Endothelial cell of umbilical vein (primary cell): ENCODE data around the gene MTMR4. TPM values are rescaled to one million over a fixed set of nuclear protein-coding genes. Genes with fewer than 3 reads are reported as not detected.
A peak's percentile ranks its signal among the peaks of the same experiment; 100 is the strongest.

Experiments
- BruUV-seq: library from RNA; stranded (reverse); fragments of 400-500 nt; replicated peaks from 2 replicates; lab custom pipeline; 2021; lab: Mats Ljungman, UMichigan
- CTCF ChIA-PET: fragments of 300-600, 350-600 bp; sonication (Branson Sonifier 250); formaldehyde crosslinking; loops from one replicate; lab custom pipeline; 2021; ENCODE audit warnings: antibody characterized with exemption, inconsistent platforms; lab: Charles Lee
- POLR2A ChIA-PET: fragments of 300-600, 350-600 bp; sonication (Branson Sonifier 250); formaldehyde crosslinking; loops from one replicate; lab custom pipeline; 2021; ENCODE audit warnings: antibody characterized with exemption, inconsistent platforms; lab: Charles Lee
- DNase-seq: peaks from one replicate; pipeline ENCODE4 v3.0.0-alpha.2; 2011; ENCODE audit warnings: low read depth, low spot score
- FAIRE-seq: peaks from 2 replicates; lab custom pipeline; 2011; peaks lifted over from hg19 to GRCh38; lab: Jason Lieb, UNC
- H2AFZ ChIP-seq: 2 replicates; pipeline ENCODE4 v1.6.0; 2012; ENCODE audit warnings: low read depth, low read length, control low read depth, inconsistent platforms
- H3K27ac ChIP-seq: 2 replicates; pipeline ENCODE4 v1.5.1; 2011; ENCODE audit warnings: low read depth, mild to moderate bottlenecking, control low read depth, low read length, moderate library complexity; ENCODE audit not compliant: insufficient read depth
- H3K27me3 ChIP-seq, 2 experiments: 2 replicates each; pipeline versions ENCODE4 v1.6.0 to v1.6.1; 2011; ENCODE audit warnings: low read length in 2 of 2, mixed read lengths in 1 of 2; ENCODE audit not compliant: control insufficient read depth in 2 of 2, insufficient read depth in 2 of 2
- H3K36me3 ChIP-seq, 2 experiments: 2 replicates in 1 of 2; 3 replicates in 1 of 2; pipeline ENCODE4 v1.5.1; 2011; ENCODE audit warnings: low read length in 2 of 2, mild to moderate bottlenecking in 1 of 2, moderate library complexity in 1 of 2; ENCODE audit not compliant: control insufficient read depth in 2 of 2, insufficient read depth in 2 of 2; ENCODE audit errors: extremely low read depth in 1 of 2
- H3K4me1 ChIP-seq: 3 replicates; pipeline ENCODE4 v1.5.1; 2011; ENCODE audit warnings: mild to moderate bottlenecking, low read length; ENCODE audit not compliant: control insufficient read depth, insufficient read depth; ENCODE audit errors: extremely low read depth
- H3K4me2 ChIP-seq: 2 replicates; pipeline ENCODE4 v1.6.1; 2011; ENCODE audit warnings: low read length, control low read depth, mixed read lengths; ENCODE audit not compliant: insufficient read depth
- H3K4me3 ChIP-seq, 3 experiments: fragments of 200-600 bp in 1 of 3; sonication (generic), shearing (Covaris generic) in 1 of 3; replicated peaks in 1 of 3; 2 replicates each; pipeline ENCODE4 v1.5.1; 2011 to 2016; ENCODE audit warnings: control low read depth in 3 of 3, low read length in 3 of 3, mild to moderate bottlenecking in 2 of 3, inconsistent platforms in 1 of 3, low read depth in 1 of 3, moderate library complexity in 1 of 3; ENCODE audit not compliant: insufficient read depth in 1 of 3
- H3K79me2 ChIP-seq: 2 replicates; pipeline ENCODE4 v1.6.0; 2012; ENCODE audit warnings: low read length, inconsistent platforms; ENCODE audit not compliant: control insufficient read depth, insufficient read depth
- H3K9ac ChIP-seq: replicated peaks from 2 replicates; pipeline ENCODE3; 2011; ENCODE audit warnings: low read length, control low read depth; ENCODE audit not compliant: insufficient read depth; ENCODE audit errors: extremely low read depth
- H3K9me1 ChIP-seq: replicated peaks from 3 replicates; pipeline ENCODE4 v1.6.0; 2011; ENCODE audit warnings: mild to moderate bottlenecking, low read length; ENCODE audit not compliant: control insufficient read depth, insufficient read depth; ENCODE audit errors: extremely low read depth
- H3K9me3 ChIP-seq: replicated peaks from 2 replicates; pipeline ENCODE4 v1.5.1; 2012; ENCODE audit warnings: low read length, inconsistent platforms; ENCODE audit not compliant: control insufficient read depth, insufficient read depth
- H4K20me1 ChIP-seq: replicated peaks from 2 replicates; pipeline ENCODE3; 2011; ENCODE audit warnings: mild to moderate bottlenecking, low read length; ENCODE audit not compliant: control insufficient read depth, insufficient read depth; ENCODE audit errors: extremely low read depth
- EZH2 ChIP-seq: IDR thresholded peaks from 2 replicates; pipeline ENCODE4 v1.6.1; 2012; ENCODE audit warnings: borderline replicate concordance, low read depth, mild to moderate bottlenecking, moderate library complexity, low read length, inconsistent platforms; ENCODE audit not compliant: severe bottlenecking
- FOS ChIP-seq: IDR thresholded peaks from 2 replicates; pipeline ENCODE4 v1.6.1; 2011; ENCODE audit warnings: mild to moderate bottlenecking, low read length, moderate library complexity, borderline replicate concordance; ENCODE audit not compliant: insufficient read depth
- GATA2 ChIP-seq: IDR thresholded peaks from 2 replicates; pipeline ENCODE4 v1.7.0; 2011; ENCODE audit warnings: low read depth, mild to moderate bottlenecking, moderate library complexity, mixed read lengths, low read length; ENCODE audit not compliant: insufficient read length, insufficient read depth
- JUN ChIP-seq: IDR thresholded peaks from 2 replicates; pipeline ENCODE4 v1.6.1; 2011; ENCODE audit warnings: borderline replicate concordance, low read depth; ENCODE audit not compliant: insufficient read length, insufficient read depth
- MYC ChIP-seq: IDR thresholded peaks from one replicate; pipeline ENCODE4 v1.6.1; 2011; ENCODE audit warnings: mild to moderate bottlenecking, low read depth, low read length
- POLR2A ChIP-seq: IDR thresholded peaks from 2 replicates; pipeline ENCODE4 v1.6.1; 2012; ENCODE audit warnings: low read depth, mild to moderate bottlenecking, control low read depth, low read length
- POLR2AphosphoS5 ChIP-seq: IDR thresholded peaks from 2 replicates; pipeline ENCODE4 v1.6.1; 2012; ENCODE audit warnings: low read depth, mild to moderate bottlenecking, control low read depth, low read length, moderate library complexity; ENCODE audit not compliant: insufficient read depth
- dilution Hi-C: fragments of 300-500 bp; cut with MboI; formaldehyde crosslinking; loops from one replicate; pipeline ENCODE4 v1.15.0; 2019; ENCODE audit warnings: low sequenced_read_pairs; ENCODE audit not compliant: extremely low pct_ligation_motif_present
- intact Hi-C: fragments of 100-400 bp; cut with micrococcal nuclease; formaldehyde crosslinking; loops from one replicate; pipeline ENCODE4 v1.10.0; 2022
- polyA plus RNA-seq, 4 experiments: library from polyadenylated mRNA; depleted of rRNA in 3 of 4; stranded (reverse) in 3 of 4; unstranded in 1 of 4; fragments of >200 nt; gene quantifications; 2 replicates each; pipeline versions ENCODE4 v1.2.1 to v1.2.3, GENCODE V29; 2011 to 2012; ENCODE audit warnings: missing spikeins in 1 of 4
- total RNA-seq: library from RNA; stranded (reverse); gene quantifications from 2 replicates; pipeline ENCODE4 v1.2.3, GENCODE V29; 2021
- TF ChIP-seq, protein P1 (sequence below), 2 donors: IDR thresholded peaks; 1 replicate in 1 of 2; 2 replicates in 1 of 2; pipeline ENCODE4 v1.5.1; 2011; ENCODE audit warnings: low read length in 2 of 2, mild to moderate bottlenecking in 2 of 2, moderate library complexity in 2 of 2, control low read depth in 1 of 2, inconsistent platforms in 1 of 2, low read depth in 1 of 2; ENCODE audit not compliant: insufficient read depth in 1 of 2; ENCODE audit errors: extremely low read depth in 1 of 2
- TF ChIP-seq, protein P2 (sequence below): IDR thresholded peaks from 2 replicates; pipeline ENCODE4 v1.6.1; 2011; ENCODE audit not compliant: insufficient read depth, insufficient read length

The MTMR4 gene
- total and polyA plus RNA-seq, 2 donors (not counting 3 experiments of a cell fraction or from before 2014, with no cell fraction given), result 25.1 to 41.0 TPM

DNA sequence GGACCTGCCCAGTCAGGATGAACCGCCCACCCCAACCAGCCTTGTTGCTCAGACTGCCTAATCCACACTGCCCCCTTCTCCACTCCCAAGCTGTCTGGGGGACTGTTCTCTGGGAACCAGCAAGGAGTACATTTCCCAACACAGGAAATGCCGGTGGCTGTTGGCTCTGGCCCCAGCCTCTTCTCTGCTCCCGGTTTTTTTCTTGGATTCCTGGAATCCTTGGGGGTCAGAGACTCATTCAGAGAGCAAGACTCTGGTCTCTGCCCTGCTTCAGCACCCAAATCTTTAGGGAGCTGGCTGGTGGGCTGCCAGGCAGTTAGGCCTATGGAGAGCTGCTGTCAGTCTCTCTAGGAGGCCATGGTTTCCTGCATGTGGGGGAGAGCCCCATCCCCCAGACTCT lies 10.8 kb upstream of the MTMR4 start:
- TF ChIP-seq, protein P1, sequence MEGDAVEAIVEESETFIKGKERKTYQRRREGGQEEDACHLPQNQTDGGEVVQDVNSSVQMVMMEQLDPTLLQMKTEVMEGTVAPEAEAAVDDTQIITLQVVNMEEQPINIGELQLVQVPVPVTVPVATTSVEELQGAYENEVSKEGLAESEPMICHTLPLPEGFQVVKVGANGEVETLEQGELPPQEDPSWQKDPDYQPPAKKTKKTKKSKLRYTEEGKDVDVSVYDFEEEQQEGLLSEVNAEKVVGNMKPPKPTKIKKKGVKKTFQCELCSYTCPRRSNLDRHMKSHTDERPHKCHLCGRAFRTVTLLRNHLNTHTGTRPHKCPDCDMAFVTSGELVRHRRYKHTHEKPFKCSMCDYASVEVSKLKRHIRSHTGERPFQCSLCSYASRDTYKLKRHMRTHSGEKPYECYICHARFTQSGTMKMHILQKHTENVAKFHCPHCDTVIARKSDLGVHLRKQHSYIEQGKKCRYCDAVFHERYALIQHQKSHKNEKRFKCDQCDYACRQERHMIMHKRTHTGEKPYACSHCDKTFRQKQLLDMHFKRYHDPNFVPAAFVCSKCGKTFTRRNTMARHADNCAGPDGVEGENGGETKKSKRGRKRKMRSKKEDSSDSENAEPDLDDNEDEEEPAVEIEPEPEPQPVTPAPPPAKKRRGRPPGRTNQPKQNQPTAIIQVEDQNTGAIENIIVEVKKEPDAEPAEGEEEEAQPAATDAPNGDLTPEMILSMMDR (IDR thresholded peaks at IDR 0.05; ENCODE audit: extremely low read depth in 1 of 2, insufficient read depth in 1 of 2, low read depth in 1 of 2, low read length in 2 of 2), result no peak
- TF ChIP-seq GATA2, result no peak
- no peak for TF ChIP-seq EZH2
- TF ChIP-seq JUN, result no peak
- no peak for TF ChIP-seq MYC
- TF ChIP-seq POLR2AphosphoS5, result no peak
- TF ChIP-seq FOS, result no peak
- TF ChIP-seq, protein P2, sequence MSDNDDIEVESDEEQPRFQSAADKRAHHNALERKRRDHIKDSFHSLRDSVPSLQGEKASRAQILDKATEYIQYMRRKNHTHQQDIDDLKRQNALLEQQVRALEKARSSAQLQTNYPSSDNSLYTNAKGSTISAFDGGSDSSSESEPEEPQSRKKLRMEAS, result no peak
- TF ChIP-seq POLR2A, result no peak
- no peaks in the 10 kb centered on the region for H3K27me3 ChIP-seq
- FAIRE-seq (peak; percentile 87), DNase-seq (peak; percentile 82)
- H3K9ac ChIP-seq, result no peak overlapping the region
- intact Hi-C loops, result loop anchor here (10.0 kb wide), 1 partner anchor 1440 kb away; the partner anchor contains the start of gene AKAP1
- no peaks in the 10 kb centered on the region for H4K20me1 ChIP-seq
- peak overlapping the region; percentile 47 for H2AFZ ChIP-seq
- dilution Hi-C loops, result no loop called here
- ChIA-PET POLR2A (no interaction called here), CTCF (no interaction called here)
- no peaks in the 10 kb centered on the region for H3K9me1 ChIP-seq
- peak overlapping the region; percentile 8 for H3K4me2 ChIP-seq
- peaks cover 23% of the 10 kb centered on the region for H3K4me1 ChIP-seq
- H3K79me2 ChIP-seq, result no peaks in the 10 kb centered on the region
- BruUV-seq, result no TSS peak
- H3K27ac ChIP-seq, result peak overlapping the region; percentile 44
- H3K36me3 ChIP-seq, result no peaks in the 10 kb centered on the region
- no peak overlapping the region for H3K4me3 ChIP-seq
- H3K9me3 ChIP-seq, result no peaks in the 10 kb centered on the region
